ENCODE measurements around the gene SLC6A9.
A peak's percentile ranks its signal among the peaks of the same experiment; 100 is the strongest.

Gene SLC6A9

DNA sequence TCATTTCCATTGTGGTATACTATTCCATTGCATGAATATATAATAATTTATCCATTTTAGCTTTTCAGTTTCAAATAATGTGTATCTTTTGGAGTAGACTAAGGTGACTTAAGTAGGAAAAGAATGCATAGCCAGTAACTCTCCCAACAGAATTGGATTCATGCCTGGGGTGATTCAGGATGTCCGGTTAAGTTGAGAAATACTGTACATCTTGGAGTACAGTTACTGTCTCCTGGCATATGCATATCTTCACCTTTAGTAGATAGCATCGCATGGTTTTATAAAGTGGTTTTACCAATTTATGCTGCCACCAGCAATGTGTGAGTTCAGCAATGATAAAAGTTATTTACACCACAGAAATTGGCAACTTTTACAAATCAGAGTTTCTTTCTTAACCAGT is 18.6 kb upstream of the SLC6A9 start:
- Histone ChIP-seq H3K27ac (peak overlapping the region in 1 of 21 experiments; percentile 14), H3K4me3 (no peak overlapping the region)

DNA sequence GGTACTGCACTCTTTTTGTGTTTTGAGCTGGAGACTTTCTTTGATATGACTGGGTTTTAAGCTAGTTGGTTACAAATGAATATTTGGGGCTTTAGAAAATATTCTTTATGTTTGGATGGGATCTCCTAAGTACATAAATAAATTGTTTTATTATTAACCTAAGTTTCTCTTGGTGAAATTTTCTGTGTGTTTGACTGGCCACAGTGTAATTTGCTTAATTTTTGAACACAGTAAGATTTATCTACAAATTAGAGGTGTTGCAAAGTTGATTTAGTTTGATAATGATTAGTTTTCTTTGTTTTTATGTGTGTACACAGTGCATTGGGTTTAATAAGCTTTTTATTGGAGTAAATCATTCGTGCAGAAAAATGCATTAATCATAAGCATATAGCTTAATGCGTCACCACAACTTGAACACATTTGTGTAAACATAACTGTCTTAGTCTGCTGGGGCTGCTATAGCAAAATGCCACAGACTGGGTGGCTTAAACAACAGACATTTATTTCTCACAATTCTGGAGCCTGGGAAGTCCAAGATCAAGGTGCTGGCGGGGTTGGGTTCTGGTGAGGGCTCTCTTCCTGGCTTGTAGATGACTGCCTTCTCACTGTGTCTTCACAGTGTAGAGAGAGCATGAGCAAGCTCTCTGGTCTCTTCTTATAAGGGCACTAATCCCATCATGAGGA is 17.4 kb upstream of the SLC6A9 start:
- Histone ChIP-seq H3K27ac (peak overlapping the region in 1 of 21 experiments; percentile 54), H3K4me3 (no peak overlapping the region)

DNA sequence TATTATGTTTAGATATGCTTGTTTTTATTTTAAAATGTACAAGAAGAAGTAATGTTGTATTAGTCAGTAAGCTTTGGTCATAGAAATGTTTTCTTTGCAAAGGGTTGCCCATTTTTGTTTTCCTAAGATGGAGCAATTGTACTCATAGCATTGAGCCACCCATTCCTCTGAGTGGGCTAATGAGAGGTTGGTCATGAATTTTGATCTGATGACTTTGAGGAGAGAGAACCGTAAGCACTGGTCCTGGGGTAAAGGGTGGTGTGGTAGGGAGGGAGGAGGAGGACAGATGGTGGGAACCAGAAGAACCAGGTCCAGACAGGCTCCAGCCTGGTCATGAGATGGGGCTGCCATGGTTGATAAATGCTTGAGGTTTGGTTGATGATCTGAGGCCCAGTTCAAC is 15.9 kb upstream of the SLC6A9 start:
- Histone ChIP-seq H3K27ac (no peak overlapping the region), H3K4me3 (no peak overlapping the region)

DNA sequence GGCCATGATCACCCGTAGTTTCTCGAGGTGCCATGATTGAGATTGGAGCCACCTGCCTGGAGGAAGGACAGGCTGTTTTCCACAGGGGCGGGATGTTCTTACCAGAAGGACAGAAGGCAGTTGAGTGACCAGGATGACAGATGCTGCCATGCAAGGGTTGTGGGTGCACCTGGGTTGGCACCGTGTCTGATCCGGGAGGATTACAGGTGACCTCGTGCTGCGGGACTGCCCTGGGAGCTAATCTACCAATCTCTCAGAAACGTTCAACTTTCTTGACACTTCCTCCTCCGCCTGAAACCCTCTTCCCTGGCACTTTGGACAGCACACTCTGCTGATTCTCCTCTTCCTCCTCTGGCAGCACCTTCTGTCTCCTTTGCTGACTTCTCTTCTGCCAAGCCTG is 13.8 kb upstream of the SLC6A9 start:
- H3K27ac ChIP-seq: no peak overlapping the region
- no peak overlapping the region for H3K4me3 ChIP-seq

- Histone ChIP-seq H3K27ac (no peak overlapping the region), H3K4me3 (no peak overlapping the region)
Observed at GRCh38 chr1:44044071-44044801, 13.0 kb upstream of the SLC6A9 start.

GRCh38 chr1:44043176-44044070 is 12.2 kb upstream of the SLC6A9 start:
- no peak overlapping the region for H3K4me3 ChIP-seq
- H3K27ac ChIP-seq: no peak overlapping the region

- H3K27ac ChIP-seq: no peak overlapping the region
- H3K4me3 ChIP-seq: no peak overlapping the region
Observed at GRCh38 chr1:44040846-44041245, 9.6 kb upstream of the SLC6A9 start.

GRCh38 chr1:44040418-44040817 is 9.2 kb upstream of the SLC6A9 start:
- H3K4me3 ChIP-seq: no peak overlapping the region
- no peak overlapping the region for H3K27ac ChIP-seq

DNA sequence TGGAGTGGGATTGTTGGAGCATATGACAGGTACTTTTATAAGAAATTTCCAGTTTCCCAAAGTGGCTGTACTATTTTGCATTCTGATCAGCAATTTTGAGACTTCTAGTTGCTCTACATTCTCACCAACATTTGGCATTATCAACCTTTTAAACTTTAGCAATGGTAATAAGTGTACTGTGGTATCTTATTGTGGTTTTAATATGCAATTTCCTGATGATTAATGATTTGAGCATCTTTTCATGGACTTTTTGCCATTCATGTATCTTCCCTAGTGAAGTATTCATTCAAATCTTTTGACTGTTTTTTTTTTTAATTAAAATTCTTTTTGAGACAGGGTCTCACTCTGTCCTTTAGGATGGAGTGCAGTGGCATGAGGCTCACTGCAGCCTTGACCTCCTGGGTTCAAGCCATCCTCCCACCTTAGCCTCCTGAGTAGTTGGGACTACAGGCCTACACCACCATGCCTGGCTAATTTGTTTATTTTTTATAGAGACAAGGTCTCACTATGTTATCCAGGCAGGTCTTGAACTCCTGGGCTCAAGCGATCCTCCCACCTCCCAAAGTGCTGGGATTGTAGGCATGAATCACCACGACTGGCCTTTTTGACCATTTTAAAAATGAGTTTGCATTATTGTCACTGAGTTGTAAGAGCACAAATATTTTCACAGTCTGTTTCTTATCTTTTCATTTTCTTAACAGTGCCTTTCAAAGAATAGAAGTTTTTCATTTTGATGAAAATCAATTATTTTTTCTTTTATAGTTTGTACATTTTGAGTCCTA is 7.8 kb upstream of the SLC6A9 start:
- H3K4me3 ChIP-seq: no peak overlapping the region
- H3K27ac ChIP-seq: no peak overlapping the region

- no peak overlapping the region for H3K27ac ChIP-seq
Observed at GRCh38 chr1:44037154-44037553, 5.9 kb upstream of the SLC6A9 start.

DNA sequence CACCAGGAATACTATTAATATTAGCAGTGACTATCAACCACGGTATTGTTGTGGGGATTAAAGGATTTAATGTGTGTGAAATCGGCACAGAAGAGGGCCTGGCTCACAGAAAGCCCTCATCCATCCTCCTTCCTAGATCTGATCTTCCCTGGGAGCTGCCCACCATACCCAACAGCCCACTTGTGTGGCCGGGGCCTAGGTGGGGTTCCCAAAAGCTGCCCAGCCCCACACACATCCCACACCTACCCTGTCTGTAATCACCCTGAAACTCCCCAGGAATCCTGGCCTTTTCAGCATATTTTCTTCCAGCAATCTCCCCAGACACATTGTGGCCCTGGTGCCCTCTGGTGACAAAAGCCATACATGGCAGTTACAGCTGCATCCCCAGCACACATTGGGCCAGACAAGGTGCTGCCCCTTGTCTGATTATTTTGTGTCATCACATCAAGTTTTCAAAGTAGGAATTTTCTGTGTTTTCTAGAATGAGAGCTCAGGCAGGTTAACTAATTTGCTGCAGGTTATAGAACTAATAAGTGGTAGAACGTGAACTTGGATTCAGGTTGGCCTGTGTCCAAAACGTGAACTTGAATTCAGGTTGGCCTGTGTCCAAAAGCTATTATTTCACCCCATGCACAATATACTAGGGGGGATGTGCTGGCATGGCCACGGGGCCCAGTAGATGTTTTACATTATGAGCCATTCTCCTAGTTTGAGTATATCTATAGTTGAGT is 5.3 kb upstream of the SLC6A9 start:
- no peak overlapping the region for H3K4me3 ChIP-seq
- peak overlapping the region in 4 of 21 experiments; percentile 2 to 62 (median 24) for H3K27ac ChIP-seq

More at GRCh38 chr1:44037154-44037553, 5.9 kb upstream of the SLC6A9 start:
- H3K4me3 ChIP-seq: no peak overlapping the region

- Histone ChIP-seq H3K27ac (peak overlapping the region in 6 of 21 experiments; percentile 2 to 62 (median 23)), H3K4me3 (no peak overlapping the region)
Observed at GRCh38 chr1:44035726-44036408, 4.6 kb upstream of the SLC6A9 start.

DNA sequence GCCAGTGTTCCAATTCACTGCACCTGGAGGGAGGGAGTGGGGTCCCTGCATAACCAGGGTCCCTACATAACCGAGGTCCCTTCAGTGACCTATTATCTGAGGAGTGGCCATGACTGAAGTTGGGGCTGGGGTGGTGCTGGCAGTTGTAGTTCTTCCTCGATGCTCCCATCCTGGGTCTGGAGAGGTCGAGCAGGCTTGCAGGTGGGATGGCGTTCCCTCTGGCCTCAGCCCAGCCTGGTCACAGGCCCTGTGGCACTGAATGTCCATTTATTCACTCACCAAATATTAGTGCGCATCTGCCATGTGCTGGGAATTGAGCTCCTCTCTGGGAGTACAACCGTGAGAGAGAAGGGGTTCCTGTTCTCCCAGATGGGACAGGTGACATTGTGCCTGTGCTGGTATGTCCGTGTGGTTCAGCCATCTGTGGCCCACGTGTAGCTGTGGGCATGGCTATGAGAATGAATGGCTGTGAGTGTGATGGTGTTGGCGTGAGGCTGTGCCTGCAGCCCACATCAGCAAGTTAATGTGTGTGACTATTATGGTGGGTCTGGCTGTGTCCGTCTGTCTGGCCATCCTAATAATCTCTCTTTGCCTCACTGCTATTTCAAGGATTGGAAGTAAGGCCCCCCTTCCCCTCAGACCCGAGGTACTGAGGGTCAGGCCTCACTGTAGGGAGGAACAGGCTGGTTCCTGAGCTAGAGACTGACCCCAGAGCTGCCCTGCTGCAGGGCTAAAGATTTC is 3.9 kb upstream of the SLC6A9 start:
- peak overlapping the region in 3 of 21 experiments; percentile 2 to 46 (median 15) for H3K27ac ChIP-seq
- H3K4me3 ChIP-seq: no peak overlapping the region

DNA sequence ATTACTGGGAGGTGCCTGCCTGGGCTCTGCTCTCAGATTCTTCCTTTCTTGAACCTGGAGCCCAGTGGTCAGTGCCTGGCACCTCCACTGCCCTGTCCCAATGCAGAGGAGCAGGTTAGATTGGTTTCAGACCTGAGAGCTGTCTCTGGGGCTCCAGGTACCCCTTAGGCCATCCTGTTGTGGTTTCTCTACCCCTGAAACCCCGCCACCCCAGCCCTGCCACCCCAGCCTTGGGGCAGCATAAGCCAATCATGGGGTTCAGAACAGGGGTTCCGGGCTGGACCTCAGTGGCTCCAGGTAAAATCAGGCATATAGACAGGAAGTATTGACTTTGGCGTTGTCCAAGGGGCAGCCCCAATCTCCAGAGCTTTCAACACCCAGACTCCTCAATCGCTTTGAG is 3.2 kb upstream of the SLC6A9 start:
- Histone ChIP-seq H3K4me3 (no peak overlapping the region), H3K27ac (peak overlapping the region in 1 of 21 experiments; percentile 83)

- Histone ChIP-seq H3K27ac (peak overlapping the region in 2 of 21 experiments; percentile 83 to 96), H3K4me3 (no peak overlapping the region)
Observed at GRCh38 chr1:44033756-44034155, 2.5 kb upstream of the SLC6A9 start.

- H3K27ac ChIP-seq: peak overlapping the region in 4 of 21 experiments; percentile 2 to 96 (median 80)
Observed at GRCh38 chr1:44033041-44033575, 1.8 kb upstream of the SLC6A9 start.

GRCh38 chr1:44032170-44032790 is 1.0 kb upstream of the SLC6A9 start:
- peak overlapping the region in 13 of 21 experiments; percentile 2 to 96 (median 85) for H3K27ac ChIP-seq
- H3K4me3 ChIP-seq: no peak overlapping the region

More at GRCh38 chr1:44033041-44033575, 1.8 kb upstream of the SLC6A9 start:
- no peak overlapping the region for H3K4me3 ChIP-seq

Measured in skin epidermis (tissue), 12 donors.